GM23338 (cell line): ENCODE results near the gene NKAIN2. TPM values are rescaled to one million over a fixed set of nuclear protein-coding genes. Genes with fewer than 3 reads are reported as not detected.
A peak's percentile ranks its signal among the peaks of the same experiment; 100 is the strongest.

Source experiments
- ATAC-seq: fragments of 200-7000 bp; cut with Tn5 transposase; 3 replicates; pipeline ENCODE4 v1.9.1; 2020
- DNase-seq: peaks from one replicate; pipeline ENCODE4 v3.0.0-alpha.2; 2015; ENCODE audit warnings: low spot score
- H2AFZ ChIP-seq: fragments of 200-600 bp; sonication (generic); 2 replicates; pipeline ENCODE4 v1.8.0; 2016; ENCODE audit warnings: antibody characterized with exemption, mild to moderate bottlenecking, moderate library complexity
- H3F3A ChIP-seq: fragments of 200-600 bp; sonication (generic); replicated peaks from 2 replicates; pipeline ENCODE4 v1.8.0; 2017; ENCODE audit warnings: antibody characterized with exemption, mixed run types, low read depth
- H3K27ac ChIP-seq: fragments of 200-600 bp; sonication (generic); 2 replicates; pipeline ENCODE4 v1.6.1; 2016; ENCODE audit warnings: low read depth
- H3K27me3 ChIP-seq: fragments of 200-600 bp; sonication (generic); 2 replicates; pipeline ENCODE4 v1.8.0; 2016; ENCODE audit warnings: mild to moderate bottlenecking, mixed run types, moderate library complexity; ENCODE audit not compliant: insufficient read depth
- H3K36me3 ChIP-seq: fragments of 200-600 bp; sonication (generic); 2 replicates; pipeline ENCODE4 v1.8.0; 2016; ENCODE audit warnings: mild to moderate bottlenecking; ENCODE audit not compliant: insufficient read depth
- H3K4me1 ChIP-seq: fragments of 200-600 bp; sonication (generic); 2 replicates; pipeline ENCODE4 v1.8.0; 2016; ENCODE audit warnings: mild to moderate bottlenecking, moderate library complexity; ENCODE audit not compliant: insufficient read depth
- H3K4me2 ChIP-seq: fragments of 200-600 bp; sonication (generic); 2 replicates; pipeline ENCODE4 v1.7.1; 2017; ENCODE audit warnings: mixed run types
- H3K4me3 ChIP-seq: fragments of 200-600 bp; sonication (generic); 2 replicates; pipeline ENCODE4 v1.6.1; 2016; ENCODE audit warnings: mixed run types
- H3K79me2 ChIP-seq: fragments of 200-600 bp; sonication (generic); replicated peaks from 2 replicates; pipeline ENCODE4 v1.8.0; 2017; ENCODE audit warnings: mild to moderate bottlenecking; ENCODE audit not compliant: insufficient read depth
- H3K9me2 ChIP-seq: fragments of 200-600 bp; sonication (generic); 2 replicates; pipeline ENCODE4 v1.8.0; 2017; ENCODE audit not compliant: insufficient read depth
- H4K20me1 ChIP-seq: fragments of 200-600 bp; sonication (generic); replicated peaks from 2 replicates; pipeline ENCODE4 v1.8.0; 2017; ENCODE audit warnings: mild to moderate bottlenecking; ENCODE audit not compliant: insufficient read depth
- H3K27ac Mint-ChIP-seq: 2 replicates; pipeline ENCODE4 v1.8.0; 2020; ENCODE audit warnings: inconsistent platforms, mild to moderate bottlenecking, moderate library complexity, mixed read lengths
- H3K27me3 Mint-ChIP-seq: 3 replicates; pipeline ENCODE4 v1.8.0; 2022; ENCODE audit warnings: low read depth, mild to moderate bottlenecking, moderate library complexity, mixed read lengths, inconsistent platforms; ENCODE audit not compliant: insufficient read depth, poor library complexity
- H3K36me3 Mint-ChIP-seq: 3 replicates; pipeline ENCODE4 v1.8.0; 2021; ENCODE audit warnings: low read depth, mild to moderate bottlenecking, inconsistent platforms, moderate library complexity, mixed read lengths
- H3K4me1 Mint-ChIP-seq: 3 replicates; pipeline ENCODE4 v1.8.0; 2020; ENCODE audit warnings: mild to moderate bottlenecking, inconsistent platforms, mixed read lengths
- H3K4me3 Mint-ChIP-seq: 3 replicates; pipeline ENCODE4 v1.8.0; 2021; ENCODE audit warnings: moderate library complexity, mild to moderate bottlenecking, inconsistent platforms, mixed read lengths
- H3K9me3 Mint-ChIP-seq: 3 replicates; pipeline ENCODE4 v1.8.0; 2020; ENCODE audit warnings: moderate library complexity, mild to moderate bottlenecking, inconsistent platforms, mixed read lengths
- CREB1 ChIP-seq: fragments of 250-450 bp; sonication (Bioruptor Pico); IDR thresholded peaks from 2 replicates; pipeline ENCODE4 v1.5.0; 2020; ENCODE audit warnings: low read depth, mild to moderate bottlenecking, moderate library complexity
- EZH2 ChIP-seq: fragments of 200-600 bp; sonication (generic); IDR thresholded peaks from one replicate; pipeline ENCODE4 v1.8.0; 2017; ENCODE audit warnings: antibody characterized with exemption, mild to moderate bottlenecking, low read depth; ENCODE audit not compliant: unreplicated experiment
- EZH2phosphoT487 ChIP-seq: fragments of 200-600 bp; sonication (generic); IDR thresholded peaks from one replicate; pipeline ENCODE4 v1.8.1; 2018; ENCODE audit warnings: antibody characterized with exemption; ENCODE audit not compliant: unreplicated experiment
- JUNB ChIP-seq: IDR thresholded peaks from one replicate; pipeline ENCODE4 v1.6.1; 2016; ENCODE audit warnings: antibody characterized with exemption; ENCODE audit not compliant: unreplicated experiment
- STAT1 ChIP-seq: IDR thresholded peaks from one replicate; pipeline ENCODE4 v1.6.1; 2016; ENCODE audit warnings: antibody characterized with exemption; ENCODE audit not compliant: unreplicated experiment
- polyA plus RNA-seq: library from polyadenylated mRNA; unstranded; fragments of >200 nt; fragmentation: Nextera tagmentation; extraction: Ambion mirVana; gene quantifications from 2 replicates; pipeline ENCODE4 v1.2.1, GENCODE V29; 2016
- total RNA-seq: library from RNA; depleted of rRNA; stranded (reverse); fragments of >200 nt; shearing (Covaris generic); gene quantifications from 2 replicates; pipeline ENCODE4 v1.2.3, GENCODE V29; 2014
- TF ChIP-seq, protein P1 (sequence below): IDR thresholded peaks from one replicate; pipeline ENCODE4 v1.6.1; 2018; ENCODE audit warnings: antibody characterized with exemption; ENCODE audit not compliant: unreplicated experiment
- TF ChIP-seq, protein P2 (sequence below): IDR thresholded peaks from 2 replicates; pipeline ENCODE4 v1.6.1; 2016; ENCODE audit warnings: antibody characterized with exemption

NKAIN2 gene
- total and polyA plus RNA-seq, 2 experiments from 2014 or later = 0.39 to 1.1 TPM

DNA sequence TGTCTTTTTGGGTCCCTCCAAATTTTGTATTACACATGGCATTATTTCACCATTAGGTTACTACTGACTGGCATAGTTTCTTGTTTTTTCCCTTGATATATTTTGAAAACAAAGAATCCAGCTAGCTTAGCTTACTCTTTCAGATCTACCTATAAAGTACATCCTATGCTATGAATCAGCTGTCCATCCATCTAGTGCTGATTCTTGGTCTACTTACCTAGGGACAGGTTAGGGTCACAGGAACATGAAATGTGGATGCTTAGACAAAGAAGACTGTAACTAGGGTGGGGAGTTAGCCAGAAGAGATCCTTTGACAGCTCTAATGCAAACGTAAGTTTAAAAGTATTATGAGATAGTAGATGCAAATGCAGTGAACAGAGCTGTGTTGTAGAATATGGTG is 91.7 kb downstream of the NKAIN2 start:
- H3K4me3 Mint-ChIP-seq = no peak overlapping the region
- no peaks in the 10 kb centered on the region for H3K9me2 ChIP-seq
- no peaks in the 10 kb centered on the region; the same call in 2 of the 3 replicates for H3K9me3 Mint-ChIP-seq
- H3F3A ChIP-seq = no peaks in the 10 kb centered on the region
- H3K27ac ChIP-seq = no peak overlapping the region
- no peak overlapping the region for H3K27ac Mint-ChIP-seq
- TF ChIP-seq, protein P1, sequence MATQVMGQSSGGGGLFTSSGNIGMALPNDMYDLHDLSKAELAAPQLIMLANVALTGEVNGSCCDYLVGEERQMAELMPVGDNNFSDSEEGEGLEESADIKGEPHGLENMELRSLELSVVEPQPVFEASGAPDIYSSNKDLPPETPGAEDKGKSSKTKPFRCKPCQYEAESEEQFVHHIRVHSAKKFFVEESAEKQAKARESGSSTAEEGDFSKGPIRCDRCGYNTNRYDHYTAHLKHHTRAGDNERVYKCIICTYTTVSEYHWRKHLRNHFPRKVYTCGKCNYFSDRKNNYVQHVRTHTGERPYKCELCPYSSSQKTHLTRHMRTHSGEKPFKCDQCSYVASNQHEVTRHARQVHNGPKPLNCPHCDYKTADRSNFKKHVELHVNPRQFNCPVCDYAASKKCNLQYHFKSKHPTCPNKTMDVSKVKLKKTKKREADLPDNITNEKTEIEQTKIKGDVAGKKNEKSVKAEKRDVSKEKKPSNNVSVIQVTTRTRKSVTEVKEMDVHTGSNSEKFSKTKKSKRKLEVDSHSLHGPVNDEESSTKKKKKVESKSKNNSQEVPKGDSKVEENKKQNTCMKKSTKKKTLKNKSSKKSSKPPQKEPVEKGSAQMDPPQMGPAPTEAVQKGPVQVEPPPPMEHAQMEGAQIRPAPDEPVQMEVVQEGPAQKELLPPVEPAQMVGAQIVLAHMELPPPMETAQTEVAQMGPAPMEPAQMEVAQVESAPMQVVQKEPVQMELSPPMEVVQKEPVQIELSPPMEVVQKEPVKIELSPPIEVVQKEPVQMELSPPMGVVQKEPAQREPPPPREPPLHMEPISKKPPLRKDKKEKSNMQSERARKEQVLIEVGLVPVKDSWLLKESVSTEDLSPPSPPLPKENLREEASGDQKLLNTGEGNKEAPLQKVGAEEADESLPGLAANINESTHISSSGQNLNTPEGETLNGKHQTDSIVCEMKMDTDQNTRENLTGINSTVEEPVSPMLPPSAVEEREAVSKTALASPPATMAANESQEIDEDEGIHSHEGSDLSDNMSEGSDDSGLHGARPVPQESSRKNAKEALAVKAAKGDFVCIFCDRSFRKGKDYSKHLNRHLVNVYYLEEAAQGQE = peak; percentile 49
- no peak for TF ChIP-seq EZH2
- no peaks in the 10 kb centered on the region for H3K4me1 ChIP-seq
- H3K4me1 Mint-ChIP-seq = no peaks in the 10 kb centered on the region
- ATAC-seq (no peak), DNase-seq (no peak)
- no peak overlapping the region for H3K4me3 ChIP-seq
- H4K20me1 ChIP-seq = no peaks in the 10 kb centered on the region
- no peaks in the 10 kb centered on the region for H3K36me3 Mint-ChIP-seq
- H2AFZ ChIP-seq = no peak overlapping the region
- no peaks in the 10 kb centered on the region for H3K27me3 ChIP-seq
- H3K4me2 ChIP-seq = no peak overlapping the region
- H3K36me3 ChIP-seq = no peaks in the 10 kb centered on the region
- H3K79me2 ChIP-seq = no peaks in the 10 kb centered on the region
- H3K27me3 Mint-ChIP-seq = peaks cover 1% of the 10 kb centered on the region

DNA sequence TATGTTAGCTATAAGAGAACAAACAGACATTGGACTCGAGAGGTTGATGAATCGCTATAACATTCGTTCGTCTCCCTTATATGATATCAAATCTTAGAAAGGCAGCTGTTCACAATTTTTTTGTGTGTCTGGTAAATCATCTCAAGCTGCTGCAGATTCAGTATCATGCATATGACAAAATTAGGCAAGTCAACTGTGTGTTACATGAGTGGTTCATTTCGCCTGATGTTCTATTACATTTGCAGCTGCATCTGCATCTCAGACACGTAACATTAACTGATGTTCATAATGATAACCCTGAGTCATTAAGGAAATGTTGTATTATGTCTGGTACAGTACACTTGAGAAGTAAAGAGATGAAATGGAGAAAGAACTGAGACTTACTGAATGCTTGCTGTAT is 92.1 kb downstream of the NKAIN2 start:
- H3K9me2 ChIP-seq = no peaks in the 10 kb centered on the region
- no peak overlapping the region for H3K4me2 ChIP-seq
- no peaks in the 10 kb centered on the region for H3K36me3 Mint-ChIP-seq
- no peaks in the 10 kb centered on the region for H3K4me1 ChIP-seq
- DNase-seq (no peak), ATAC-seq (no peak)
- no peaks in the 10 kb centered on the region for H3F3A ChIP-seq
- no peaks in the 10 kb centered on the region for H3K27me3 ChIP-seq
- no peak overlapping the region for H3K4me3 ChIP-seq
- H3K4me1 Mint-ChIP-seq = no peaks in the 10 kb centered on the region
- H4K20me1 ChIP-seq = no peaks in the 10 kb centered on the region
- H3K27ac ChIP-seq = no peak overlapping the region
- H3K36me3 ChIP-seq = no peaks in the 10 kb centered on the region
- H3K4me3 Mint-ChIP-seq = no peak overlapping the region
- H3K27me3 Mint-ChIP-seq = peaks cover 1% of the 10 kb centered on the region
- H3K9me3 Mint-ChIP-seq = no peaks in the 10 kb centered on the region; the same call in 2 of the 3 replicates
- H3K79me2 ChIP-seq = no peaks in the 10 kb centered on the region
- H2AFZ ChIP-seq = no peak overlapping the region
- H3K27ac Mint-ChIP-seq = no peak overlapping the region
- TF ChIP-seq, protein P2, sequence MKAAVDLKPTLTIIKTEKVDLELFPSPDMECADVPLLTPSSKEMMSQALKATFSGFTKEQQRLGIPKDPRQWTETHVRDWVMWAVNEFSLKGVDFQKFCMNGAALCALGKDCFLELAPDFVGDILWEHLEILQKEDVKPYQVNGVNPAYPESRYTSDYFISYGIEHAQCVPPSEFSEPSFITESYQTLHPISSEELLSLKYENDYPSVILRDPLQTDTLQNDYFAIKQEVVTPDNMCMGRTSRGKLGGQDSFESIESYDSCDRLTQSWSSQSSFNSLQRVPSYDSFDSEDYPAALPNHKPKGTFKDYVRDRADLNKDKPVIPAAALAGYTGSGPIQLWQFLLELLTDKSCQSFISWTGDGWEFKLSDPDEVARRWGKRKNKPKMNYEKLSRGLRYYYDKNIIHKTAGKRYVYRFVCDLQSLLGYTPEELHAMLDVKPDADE = no peak
- TF ChIP-seq JUNB (no peak), STAT1 (no peak), EZH2phosphoT487 (no peak), CREB1 (CRISPR knock-in tag) (no peak)
- TF ChIP-seq, protein P1 = no peak
